ENCODE data around the gene CCL14. TPM values are rescaled to one million over a fixed set of nuclear protein-coding genes. Genes with fewer than 3 reads are reported as not detected.

The CCL14 gene
- total RNA-seq, 1 donor from 2014 or later, result 20.7 TPM

GRCh38 chr17:36011201-36011600, 24.7 kb upstream of the CCL14 start:
- no peak for TF ChIP-seq CTCF (IDR thresholded peaks at IDR 0.05)
- ATAC-seq (no peak), DNase-seq (no peak)
- H3K4me3 ChIP-seq, result no peak overlapping the region
- H3K27ac ChIP-seq, result no peak overlapping the region
- intact Hi-C loops (cut with DNase I), result no loop called here
- peaks cover 5% of the 10 kb centered on the region for H3K9me3 ChIP-seq
- H3K27me3 ChIP-seq (ENCODE audit: low read depth), result no peaks in the 10 kb centered on the region
- no peaks in the 10 kb centered on the region for H3K36me3 ChIP-seq
- H3K4me1 ChIP-seq, result no peaks in the 10 kb centered on the region

GRCh38 chr17:36008998-36009665, 22.6 kb upstream of the CCL14 start:
- H3K27ac ChIP-seq, result no peak overlapping the region
- DNase-seq (no peak), ATAC-seq (peak in 1 of 2 donors; percentile 13)
- no peak overlapping the region for H3K4me3 ChIP-seq
- intact Hi-C loops (cut with DNase I), result no loop called here
- H3K9me3 ChIP-seq, result peaks cover 5% of the 10 kb centered on the region
- H3K4me1 ChIP-seq, result no peaks in the 10 kb centered on the region
- no peaks in the 10 kb centered on the region for H3K27me3 ChIP-seq (ENCODE audit: low read depth)
- H3K36me3 ChIP-seq, result no peaks in the 10 kb centered on the region
- TF ChIP-seq CTCF (IDR thresholded peaks at IDR 0.05), result peak; percentile 29

GRCh38 chr17:36004594-36005108, 18.1 kb upstream of the CCL14 start:
- no peak for TF ChIP-seq CTCF (IDR thresholded peaks at IDR 0.05)
- ATAC-seq, result no peak
- intact Hi-C loops (cut with DNase I), result no loop called here
- H3K36me3 ChIP-seq, result no peaks in the 10 kb centered on the region
- H3K4me1 ChIP-seq, result peaks cover 5% of the 10 kb centered on the region
- H3K4me3 ChIP-seq, result no peak overlapping the region
- DNase-seq, result no peak
- peaks cover 5% of the 10 kb centered on the region for H3K9me3 ChIP-seq
- H3K27ac ChIP-seq, result no peak overlapping the region
- H3K27me3 ChIP-seq (ENCODE audit: low read depth), result no peaks in the 10 kb centered on the region

GRCh38 chr17:36002631-36003030, 16.1 kb upstream of the CCL14 start:
- Histone ChIP-seq H3K4me1 (peaks cover 5% of the 10 kb centered on the region), H3K36me3 (no peaks in the 10 kb centered on the region), H3K27me3 (ENCODE audit: low read depth) (no peaks in the 10 kb centered on the region), H3K27ac (no peak overlapping the region), H3K4me3 (no peak overlapping the region), H3K9me3 (no peaks in the 10 kb centered on the region)
- ATAC-seq (no peak), DNase-seq (no peak)
- no peak for TF ChIP-seq CTCF (IDR thresholded peaks at IDR 0.05)
- intact Hi-C loops (cut with DNase I), result no loop called here

- TF ChIP-seq CTCF (IDR thresholded peaks at IDR 0.05), result no peak
- Histone ChIP-seq H3K4me1 (peaks cover 5% of the 10 kb centered on the region), H3K4me3 (no peak overlapping the region), H3K27ac (no peak overlapping the region), H3K9me3 (no peaks in the 10 kb centered on the region), H3K36me3 (no peaks in the 10 kb centered on the region), H3K27me3 (ENCODE audit: low read depth) (no peaks in the 10 kb centered on the region)
- intact Hi-C loops (cut with DNase I), result no loop called here
- DNase-seq (peak; percentile 52), ATAC-seq (peak; percentile 64 to 67)
These were observed 15.5 kb upstream of the CCL14 start for GRCh38 chr17:36001862-36002603.

Data from lower lobe of right lung (tissue), 2 donors.